CD4-positive, CD25-positive, alpha-beta regulatory T cell (primary cell): ENCODE results near the gene LCN6. TPM values are rescaled to one million over a fixed set of nuclear protein-coding genes. Genes with fewer than 3 reads are reported as not detected.
A peak's percentile ranks its signal among the peaks of the same experiment; 100 is the strongest.

Experiments
- ATAC-seq, 2 donors: fragments of 150-1000 bp; cut with Tn5 transposase; one replicate each; pipeline ENCODE4 v1.10.0; 2021; ENCODE audit warnings: low read depth in 2 of 2, moderate number of reproducible peaks in 2 of 2, moderate library complexity in 1 of 2
- DNase-seq, 3 donors: peaks; one replicate each; pipeline versions ENCODE4 v3.0.0 to v3.0.0-alpha.2; 2012 to 2022; ENCODE audit warnings: mixed read lengths in 1 of 3
- H3K27ac ChIP-seq: one replicate; pipeline ENCODE4 v1.7.0; 2013; ENCODE audit warnings: mild to moderate bottlenecking, low read length; ENCODE audit not compliant: insufficient read depth, poor library complexity, severe bottlenecking
- H3K27me3 ChIP-seq: one replicate; pipeline ENCODE4 v1.7.0; 2013; ENCODE audit warnings: low read length; ENCODE audit not compliant: control insufficient read depth, insufficient read depth
- H3K36me3 ChIP-seq: one replicate; pipeline ENCODE4 v1.7.0; 2013; ENCODE audit warnings: mild to moderate bottlenecking, low read length, moderate library complexity; ENCODE audit not compliant: control insufficient read depth, insufficient read depth
- H3K4me1 ChIP-seq: 2 replicates; pipeline ENCODE4 v1.7.0; 2013; ENCODE audit warnings: mild to moderate bottlenecking, low read length; ENCODE audit not compliant: insufficient read depth, control insufficient read depth, poor library complexity, severe bottlenecking
- H3K4me3 ChIP-seq: one replicate; pipeline ENCODE4 v1.7.0; 2013; ENCODE audit warnings: low read depth, mild to moderate bottlenecking, low read length, moderate library complexity
- H3K9me3 ChIP-seq, 2 experiments: 1 replicate in 1 of 2; 2 replicates in 1 of 2; pipeline ENCODE4 v1.7.0; 2013; ENCODE audit warnings: low read length in 2 of 2, mild to moderate bottlenecking in 1 of 2, moderate library complexity in 1 of 2; ENCODE audit not compliant: control insufficient read depth in 2 of 2
- H3K27ac Mint-ChIP-seq, 3 donors: one replicate each; pipeline ENCODE4 v1.8.0; 2020 to 2022; ENCODE audit warnings: mild to moderate bottlenecking in 3 of 3, mixed read lengths in 3 of 3, moderate library complexity in 2 of 3
- H3K27me3 Mint-ChIP-seq: one replicate; pipeline ENCODE4 v1.8.0; 2022; ENCODE audit warnings: mild to moderate bottlenecking, mixed read lengths
- H3K36me3 Mint-ChIP-seq: one replicate; pipeline ENCODE4 v1.8.0; 2020; ENCODE audit warnings: mixed read lengths
- H3K4me1 Mint-ChIP-seq, 4 donors: one replicate each; pipeline ENCODE4 v1.8.0; 2020 to 2022; ENCODE audit warnings: mixed read lengths in 4 of 4, mild to moderate bottlenecking in 1 of 4
- H3K4me3 Mint-ChIP-seq, 4 donors: one replicate each; pipeline ENCODE4 v1.8.0; 2020 to 2022; ENCODE audit warnings: mild to moderate bottlenecking in 4 of 4, mixed read lengths in 4 of 4, moderate library complexity in 3 of 4
- H3K9me3 Mint-ChIP-seq, 7 donors: one replicate each; pipeline ENCODE4 v1.8.0; 2020 to 2022; ENCODE audit warnings: mixed read lengths in 7 of 7, mild to moderate bottlenecking in 3 of 7, moderate library complexity in 2 of 7
- polyA plus RNA-seq, 4 donors: library from polyadenylated mRNA; unstranded; fragments of 300-500 nt; fragmentation: Illumina TruSeq; gene quantifications; one replicate each; pipeline ENCODE4 v1.2.3, GENCODE V29; 2021
- total RNA-seq: library from RNA; stranded (reverse); gene quantifications from one replicate; pipeline ENCODE4 v1.2.3, GENCODE V29; 2022

The LCN6 gene
- total and polyA plus RNA-seq, 5 donors from 2014 or later = not detected

DNA sequence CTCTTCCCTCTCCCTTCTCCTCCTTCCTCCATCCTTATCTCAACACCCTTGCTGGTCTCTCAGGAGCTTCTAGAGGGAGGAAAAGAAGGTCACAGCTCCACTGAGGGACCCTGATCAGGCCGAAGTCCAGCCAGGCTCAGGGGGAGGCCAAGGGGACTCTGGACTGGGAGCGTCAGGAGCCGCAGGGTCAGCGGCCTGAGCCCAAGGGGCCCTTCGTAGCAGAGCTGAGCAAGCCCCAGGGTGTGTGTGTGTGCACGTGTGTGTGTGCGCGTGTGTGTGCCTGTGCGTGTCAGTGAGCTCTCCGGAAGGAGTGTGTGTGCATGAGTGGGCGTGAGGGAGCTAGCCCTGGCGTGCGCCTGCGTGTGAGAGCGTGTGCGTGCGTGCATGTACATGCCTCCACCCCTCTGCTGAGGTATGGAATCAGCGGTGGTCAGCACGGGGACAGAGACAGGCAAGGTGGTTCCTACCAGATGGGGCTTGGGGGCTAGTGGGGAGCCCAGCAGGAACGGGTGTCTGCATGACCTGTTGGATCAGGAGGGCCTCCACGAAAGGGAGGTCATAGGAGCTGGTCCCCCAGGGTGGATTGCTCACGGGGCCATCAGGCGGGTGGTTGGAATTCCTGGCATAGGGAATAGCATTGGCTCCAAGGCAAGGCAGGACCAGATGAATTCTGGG lies 51.0 kb downstream of the LCN6 start:
- H3K36me3 ChIP-seq = no peaks in the 10 kb centered on the region
- Mint-ChIP-seq H3K27me3 (peaks cover 12% of the 10 kb centered on the region), H3K4me1 (peaks cover 0 to 19% (median 7%) of the 10 kb centered on the region in 4 donors), H3K9me3 (peaks cover 0 to 2% (median 0%) of the 10 kb centered on the region in 7 donors), H3K27ac (no peak overlapping the region), H3K4me3 (peak overlapping the region in 1 of 4 donors; percentile 52), H3K36me3 (no peaks in the 10 kb centered on the region)
- H3K4me1 ChIP-seq = peaks cover 15% of the 10 kb centered on the region
- ATAC-seq (no peak), DNase-seq (no peak)
- H3K4me3 ChIP-seq = no peak overlapping the region
- H3K9me3 ChIP-seq = no peaks in the 10 kb centered on the region
- H3K27ac ChIP-seq = no peak overlapping the region
- H3K27me3 ChIP-seq = no peaks in the 10 kb centered on the region

DNA sequence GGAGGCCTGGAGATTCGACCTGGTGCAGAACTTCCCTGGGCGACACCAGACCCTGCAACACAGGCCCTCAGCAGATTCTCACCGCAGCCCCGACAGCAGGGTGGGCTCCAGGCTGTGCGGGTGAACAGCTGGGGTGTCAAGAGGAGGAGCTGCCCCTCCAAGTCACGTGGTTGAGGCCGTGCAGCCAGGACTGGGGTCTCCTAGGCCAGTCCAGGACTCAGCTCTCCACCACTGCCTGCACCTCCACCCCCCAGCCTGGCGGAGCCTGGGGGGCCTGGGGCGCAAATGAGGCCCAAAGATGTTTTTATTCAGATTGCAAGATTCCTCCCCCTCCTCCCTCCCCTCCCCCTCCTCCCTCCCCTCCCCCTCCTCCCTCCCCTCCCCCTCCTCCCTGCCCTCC lies 51.8 kb downstream of the LCN6 start:
- Histone ChIP-seq H3K9me3 (no peaks in the 10 kb centered on the region), H3K4me3 (no peak overlapping the region), H3K27ac (no peak overlapping the region), H3K4me1 (peaks cover 13% of the 10 kb centered on the region), H3K36me3 (no peaks in the 10 kb centered on the region), H3K27me3 (no peaks in the 10 kb centered on the region)
- no peak for ATAC-seq
- H3K27ac Mint-ChIP-seq = no peak overlapping the region
- peaks cover 0 to 16% (median 6%) of the 10 kb centered on the region in 4 donors for H3K4me1 Mint-ChIP-seq
- no peak for DNase-seq
- peaks cover 0 to 2% (median 0%) of the 10 kb centered on the region in 7 donors for H3K9me3 Mint-ChIP-seq
- H3K36me3 Mint-ChIP-seq = no peaks in the 10 kb centered on the region
- H3K27me3 Mint-ChIP-seq = peaks cover 11% of the 10 kb centered on the region
- no peak overlapping the region for H3K4me3 Mint-ChIP-seq

DNA sequence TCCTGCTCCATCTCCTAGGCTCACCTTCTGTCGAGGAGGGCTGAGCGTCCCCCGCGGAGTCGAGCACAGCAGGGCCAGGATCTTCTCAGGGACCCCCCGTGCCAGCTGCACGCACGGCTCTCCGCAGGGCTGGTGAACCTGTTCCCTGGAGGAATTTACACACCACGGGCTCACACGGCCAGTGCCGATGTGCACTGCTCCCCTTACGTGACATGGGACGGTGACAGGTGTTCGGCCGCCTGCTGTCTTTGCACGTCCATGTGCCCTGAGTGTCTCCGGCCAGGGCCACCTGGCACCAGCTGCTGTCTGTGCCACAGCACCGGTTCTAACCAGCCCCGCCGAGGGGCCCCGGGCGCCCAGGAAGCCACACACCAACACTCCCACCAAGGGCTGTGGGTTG lies 52.4 kb downstream of the LCN6 start:
- peaks cover 0 to 2% (median 0%) of the 10 kb centered on the region in 7 donors for H3K9me3 Mint-ChIP-seq
- no peaks in the 10 kb centered on the region for H3K36me3 Mint-ChIP-seq
- H3K27me3 Mint-ChIP-seq = peaks cover 6% of the 10 kb centered on the region
- Histone ChIP-seq H3K9me3 (no peaks in the 10 kb centered on the region), H3K27me3 (no peaks in the 10 kb centered on the region), H3K36me3 (no peaks in the 10 kb centered on the region), H3K4me1 (peaks cover 7% of the 10 kb centered on the region), H3K4me3 (no peak overlapping the region), H3K27ac (no peak overlapping the region)
- H3K4me1 Mint-ChIP-seq = peaks cover 0 to 11% (median 3%) of the 10 kb centered on the region in 4 donors
- no peak for ATAC-seq
- no peak overlapping the region for H3K4me3 Mint-ChIP-seq
- no peak for DNase-seq
- no peak overlapping the region for H3K27ac Mint-ChIP-seq

DNA sequence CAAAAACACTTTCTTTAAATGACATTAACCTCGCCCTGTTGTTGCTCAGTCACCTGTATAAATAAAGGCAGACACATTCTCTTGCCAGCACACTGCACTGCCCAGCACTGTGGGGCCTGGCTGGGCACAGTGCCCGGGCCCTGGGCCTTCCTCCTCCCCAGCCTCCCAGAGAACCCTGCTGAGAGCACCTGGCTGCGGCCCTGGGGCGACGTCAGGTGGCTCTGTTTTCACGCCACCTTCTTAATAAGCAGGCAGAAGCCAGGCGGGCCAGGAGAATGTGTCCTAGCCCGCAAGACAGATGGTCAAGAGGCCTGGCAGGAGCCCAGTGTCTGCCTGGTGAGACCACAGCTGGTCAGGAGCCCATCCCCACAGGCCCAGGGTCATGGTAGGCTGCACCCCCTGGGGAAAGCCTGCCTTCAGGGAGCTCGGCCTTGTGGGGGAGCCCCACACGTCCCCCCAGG lies 52.9 kb downstream of the LCN6 start:
- no peak for DNase-seq
- no peak overlapping the region for H3K4me3 ChIP-seq
- Mint-ChIP-seq H3K4me1 (peaks cover 0 to 8% (median 3%) of the 10 kb centered on the region in 4 donors), H3K27me3 (peaks cover 6% of the 10 kb centered on the region), H3K4me3 (no peak overlapping the region), H3K27ac (peak overlapping the region in 1 of 3 donors; percentile 60), H3K9me3 (peaks cover 0 to 1% (median 0%) of the 10 kb centered on the region in 7 donors), H3K36me3 (no peaks in the 10 kb centered on the region)
- no peak for ATAC-seq
- no peaks in the 10 kb centered on the region for H3K27me3 ChIP-seq
- H3K4me1 ChIP-seq = peaks cover 3% of the 10 kb centered on the region
- H3K27ac ChIP-seq = no peak overlapping the region
- no peaks in the 10 kb centered on the region for H3K36me3 ChIP-seq
- H3K9me3 ChIP-seq = no peaks in the 10 kb centered on the region

DNA sequence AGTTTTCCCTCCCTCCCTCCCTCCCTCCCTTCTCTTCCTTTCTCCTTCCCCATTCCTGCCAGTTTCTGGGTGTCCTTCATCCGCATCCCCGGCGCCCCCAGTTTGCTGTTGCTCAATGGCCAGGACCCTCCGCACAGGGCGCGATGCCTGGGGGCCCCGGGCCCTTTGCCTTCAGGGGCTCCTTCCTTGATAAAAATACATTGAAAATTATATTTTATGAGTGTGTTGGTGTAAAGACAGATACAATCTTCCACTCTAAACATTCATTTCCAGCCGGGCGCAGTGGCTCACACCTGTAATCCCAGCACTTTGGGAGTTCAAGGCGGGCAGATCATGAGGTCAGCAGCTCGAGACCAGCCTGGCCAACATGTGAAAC lies 53.5 kb downstream of the LCN6 start:
- DNase-seq (no peak), ATAC-seq (no peak)
- Histone ChIP-seq H3K27ac (no peak overlapping the region), H3K4me3 (no peak overlapping the region), H3K36me3 (no peaks in the 10 kb centered on the region), H3K9me3 (no peaks in the 10 kb centered on the region), H3K4me1 (no peaks in the 10 kb centered on the region), H3K27me3 (no peaks in the 10 kb centered on the region)
- Mint-ChIP-seq H3K4me1 (peaks cover 0 to 4% (median 1%) of the 10 kb centered on the region in 4 donors), H3K27me3 (peaks cover 6% of the 10 kb centered on the region), H3K36me3 (no peaks in the 10 kb centered on the region), H3K4me3 (no peak overlapping the region), H3K27ac (no peak overlapping the region), H3K9me3 (peaks cover 0 to 1% (median 0%) of the 10 kb centered on the region in 7 donors)

DNA sequence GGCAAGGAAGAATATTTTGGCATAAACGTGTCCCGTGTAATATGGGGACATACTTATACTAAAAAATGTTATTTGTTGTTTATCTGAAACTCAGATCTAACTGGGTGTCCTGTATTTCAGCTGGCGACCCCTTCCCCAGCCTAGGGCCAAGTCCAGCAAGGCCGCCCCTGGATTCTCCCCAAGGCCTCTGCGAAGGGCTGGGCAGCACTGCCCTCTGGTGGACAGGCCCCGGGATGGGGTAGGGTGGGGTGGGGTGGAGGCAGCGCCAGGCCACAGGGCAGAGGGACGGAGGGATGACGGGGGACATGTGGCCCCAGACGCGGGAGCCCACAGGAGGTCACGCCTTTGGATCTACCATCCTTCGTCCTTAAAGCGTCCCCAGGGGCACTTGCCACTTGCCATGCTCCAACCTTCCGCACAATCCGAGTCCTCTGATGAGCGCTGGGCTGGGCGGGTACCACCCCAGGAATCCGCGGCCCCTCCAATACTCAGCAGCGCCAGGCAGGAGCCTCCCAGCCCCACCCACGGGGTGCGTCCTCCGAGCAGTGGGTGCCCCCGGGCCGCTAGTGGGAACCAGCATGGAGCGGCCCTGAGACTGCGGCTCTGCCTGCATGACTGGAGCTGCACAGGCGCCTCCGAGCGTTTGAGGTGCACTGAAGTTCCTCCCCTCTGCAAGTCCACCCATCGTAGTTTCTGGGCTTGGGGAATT lies 54.0 kb downstream of the LCN6 start:
- no peaks in the 10 kb centered on the region for H3K36me3 ChIP-seq
- Mint-ChIP-seq H3K27me3 (peaks cover 6% of the 10 kb centered on the region), H3K27ac (no peak overlapping the region), H3K4me3 (no peak overlapping the region), H3K4me1 (peaks cover 0 to 4% (median 1%) of the 10 kb centered on the region in 4 donors), H3K36me3 (no peaks in the 10 kb centered on the region), H3K9me3 (peaks cover 0 to 1% (median 0%) of the 10 kb centered on the region in 7 donors)
- no peaks in the 10 kb centered on the region for H3K4me1 ChIP-seq
- H3K9me3 ChIP-seq = no peaks in the 10 kb centered on the region
- DNase-seq = no peak
- no peak overlapping the region for H3K4me3 ChIP-seq
- H3K27me3 ChIP-seq = no peaks in the 10 kb centered on the region
- ATAC-seq = peak in 1 of 2 donors; percentile 40
- no peak overlapping the region for H3K27ac ChIP-seq
